H9 (cell line): ENCODE results near the gene SEMA7A. TPM values are rescaled to one million over a fixed set of nuclear protein-coding genes. Genes with fewer than 3 reads are reported as not detected.
A peak's percentile ranks its signal among the peaks of the same experiment; 100 is the strongest.

Experiments
- DNase-seq: peaks from one replicate; pipeline ENCODE4 v3.0.0-alpha.2; 2017
- H2AFZ ChIP-seq: one replicate; pipeline ENCODE4 v1.6.1; 2013; ENCODE audit warnings: mild to moderate bottlenecking, low read length, control low read depth, moderate library complexity
- H2AK5ac ChIP-seq: 2 replicates; pipeline ENCODE4 v1.6.1; 2013; ENCODE audit warnings: low read length, control low read depth, mixed read lengths; ENCODE audit not compliant: insufficient read length
- H2BK120ac ChIP-seq: one replicate; pipeline ENCODE4 v1.6.1; 2013; ENCODE audit warnings: low read depth, mild to moderate bottlenecking, low read length, control low read depth, inconsistent platforms; ENCODE audit not compliant: poor library complexity, severe bottlenecking
- H2BK12ac ChIP-seq: 2 replicates; pipeline ENCODE4 v1.6.1; 2013; ENCODE audit warnings: low read length, control low read depth, mixed read lengths, low read depth; ENCODE audit not compliant: insufficient read length
- H2BK15ac ChIP-seq: 2 replicates; pipeline ENCODE4 v1.6.1; 2013; ENCODE audit warnings: low read depth, low read length, control low read depth
- H2BK20ac ChIP-seq: one replicate; pipeline ENCODE4 v1.6.1; 2013; ENCODE audit warnings: low read depth, mild to moderate bottlenecking, low read length, control low read depth, inconsistent platforms; ENCODE audit not compliant: poor library complexity, severe bottlenecking
- H2BK5ac ChIP-seq: 2 replicates; pipeline ENCODE4 v1.6.1; 2013; ENCODE audit warnings: low read length, control low read depth, mixed read lengths; ENCODE audit not compliant: insufficient read length
- H3K14ac ChIP-seq: 2 replicates; pipeline ENCODE4 v1.6.1; 2013; ENCODE audit warnings: low read length, control low read depth; ENCODE audit not compliant: insufficient read depth
- H3K18ac ChIP-seq: 2 replicates; pipeline ENCODE4 v1.6.1; 2013; ENCODE audit warnings: low read depth, mild to moderate bottlenecking, mixed read lengths, low read length, control low read depth; ENCODE audit not compliant: insufficient read length
- H3K23ac ChIP-seq: 2 replicates; pipeline ENCODE4 v1.6.1; 2013; ENCODE audit warnings: low read length, control low read depth, mixed read lengths, low read depth; ENCODE audit not compliant: insufficient read length
- H3K23me2 ChIP-seq: 2 replicates; pipeline ENCODE4 v1.6.1; 2013; ENCODE audit warnings: low read depth, mild to moderate bottlenecking, mixed read lengths, low read length, control low read depth; ENCODE audit not compliant: insufficient read length, poor library complexity, severe bottlenecking
- H3K27ac ChIP-seq: 2 replicates; pipeline ENCODE4 v1.5.1; 2013; ENCODE audit warnings: low read length, control low read depth, mixed read lengths, low read depth; ENCODE audit not compliant: insufficient read length
- H3K27me3 ChIP-seq: 2 replicates; pipeline ENCODE4 v1.6.1; 2013; ENCODE audit warnings: low read length, control low read depth, inconsistent platforms; ENCODE audit not compliant: insufficient read depth
- H3K4ac ChIP-seq: 2 replicates; pipeline ENCODE4 v1.6.1; 2013; ENCODE audit warnings: low read depth, mild to moderate bottlenecking, control low read depth, inconsistent platforms, low read length, moderate library complexity
- H3K4me1 ChIP-seq: 2 replicates; pipeline ENCODE4 v1.6.1; 2013; ENCODE audit warnings: low read length, control low read depth, inconsistent platforms; ENCODE audit not compliant: insufficient read depth
- H3K4me2 ChIP-seq: 2 replicates; pipeline ENCODE4 v1.6.1; 2013; ENCODE audit warnings: low read length, control low read depth, mixed read lengths; ENCODE audit not compliant: insufficient read length, insufficient read depth
- H3K56ac ChIP-seq: 2 replicates; pipeline ENCODE4 v1.6.1; 2013; ENCODE audit warnings: low read depth, mild to moderate bottlenecking, mixed read lengths, low read length, control low read depth; ENCODE audit not compliant: insufficient read length
- H3K79me1 ChIP-seq: 2 replicates; pipeline ENCODE4 v1.6.1; 2013; ENCODE audit warnings: low read depth, mild to moderate bottlenecking, moderate library complexity, low read length, control low read depth, inconsistent platforms; ENCODE audit not compliant: insufficient read depth, poor library complexity, severe bottlenecking
- H3K79me2 ChIP-seq: 2 replicates; pipeline ENCODE4 v1.6.1; 2013; ENCODE audit warnings: low read length, control low read depth, inconsistent platforms; ENCODE audit not compliant: insufficient read depth
- H3K9ac ChIP-seq: 2 replicates; pipeline ENCODE4 v1.6.1; 2013; ENCODE audit warnings: low read length, control low read depth, mixed read lengths; ENCODE audit not compliant: insufficient read length; ENCODE audit errors: extremely low read depth
- H3K9me3 ChIP-seq: one replicate; pipeline ENCODE4 v1.6.1; 2013; ENCODE audit warnings: low read depth, low read length, inconsistent platforms; ENCODE audit not compliant: control insufficient read depth
- H3T11ph ChIP-seq: one replicate; pipeline ENCODE4 v1.6.1; 2013; ENCODE audit warnings: mild to moderate bottlenecking, low read length, control low read depth, inconsistent platforms
- H4K20me1 ChIP-seq: one replicate; pipeline ENCODE4 v1.6.1; 2013; ENCODE audit not compliant: control insufficient read depth, insufficient read length, insufficient read depth
- H4K5ac ChIP-seq: 2 replicates; pipeline ENCODE4 v1.6.1; 2013; ENCODE audit warnings: low read depth, mild to moderate bottlenecking, mixed read lengths, low read length, control low read depth; ENCODE audit not compliant: insufficient read length
- H4K8ac ChIP-seq: replicated peaks from 2 replicates; pipeline ENCODE4 v1.6.1; 2013; ENCODE audit warnings: low read length, control low read depth, mixed read lengths, low read depth; ENCODE audit not compliant: insufficient read length
- H4K91ac ChIP-seq: 2 replicates; pipeline ENCODE4 v1.6.1; 2013; ENCODE audit warnings: low read depth, mild to moderate bottlenecking, moderate library complexity, mixed read lengths, low read length, control low read depth; ENCODE audit not compliant: insufficient read length
- H3K27ac Mint-ChIP-seq, 3 experiments: 2 replicates in 2 of 3; 3 replicates in 1 of 3; pipeline ENCODE4 v1.8.0; 2020 to 2021; ENCODE audit warnings: mixed read lengths in 3 of 3, mild to moderate bottlenecking in 1 of 3, moderate library complexity in 1 of 3
- H3K27me3 Mint-ChIP-seq: 2 replicates; pipeline ENCODE4 v1.8.0; 2021; ENCODE audit warnings: low read depth, mild to moderate bottlenecking, moderate library complexity, mixed read lengths
- H3K36me3 Mint-ChIP-seq, 3 experiments: 2 replicates in 2 of 3; 3 replicates in 1 of 3; pipeline ENCODE4 v1.8.0; 2020 to 2021; ENCODE audit warnings: low read depth in 3 of 3, mixed read lengths in 3 of 3; ENCODE audit not compliant: insufficient read depth in 1 of 3
- H3K4me1 Mint-ChIP-seq, 2 experiments: 2 replicates each; pipeline ENCODE4 v1.8.0; 2020; ENCODE audit warnings: mixed read lengths in 2 of 2
- H3K4me3 Mint-ChIP-seq, 2 experiments: 2 replicates in 1 of 2; 3 replicates in 1 of 2; pipeline ENCODE4 v1.8.0; 2020 to 2021; ENCODE audit warnings: mild to moderate bottlenecking in 2 of 2, mixed read lengths in 2 of 2, moderate library complexity in 1 of 2
- H3K9me3 Mint-ChIP-seq, 2 experiments: 2 replicates in 1 of 2; 3 replicates in 1 of 2; pipeline ENCODE4 v1.8.0; 2020; ENCODE audit warnings: mild to moderate bottlenecking in 2 of 2, mixed read lengths in 2 of 2, moderate library complexity in 1 of 2
- CTCF ChIP-seq: fragments of 200-600 bp; sonication (generic); conservative IDR thresholded peaks from 3 replicates; pipeline ENCODE4 v1.8.0; 2021; ENCODE audit warnings: antibody characterized with exemption, mild to moderate bottlenecking
- WGBS: extraction: QIAGEN DNeasy Blood & Tissue Kit; methylation state at CpG from one replicate; pipeline ENCODE4 v1.1.7; 2013; ENCODE audit warnings: missing lambda C conversion rate, low lambda C conversion rate, mixed read lengths; ENCODE audit not compliant: insufficient read length; ENCODE audit errors: extremely low coverage; 5-methylcytosine and 5-hydroxymethylcytosine counted together
- total RNA-seq: library from RNA; stranded (reverse); gene quantifications from 2 replicates; pipeline ENCODE4 v1.2.1, GENCODE V29; 2021

SEMA7A gene
- total RNA-seq, 1 experiment from 2014 or later = 5.7 TPM

GRCh38 chr15:74421302-74422245 is 12.2 kb downstream of the SEMA7A start:
- Histone ChIP-seq H3K9ac (no peak overlapping the region), H4K20me1 (no peaks in the 10 kb centered on the region), H2BK15ac (no peak overlapping the region), H2BK120ac (no peak overlapping the region), H4K5ac (no peak overlapping the region), H3K4me1 (peaks cover 7% of the 10 kb centered on the region; the same call in 1 of the 2 replicates), H3K23me2 (no peaks in the 10 kb centered on the region), H3K79me1 (no peaks in the 10 kb centered on the region), H4K91ac (no peak overlapping the region), H2AFZ (no peak overlapping the region), H3K4me2 (no peak overlapping the region), H3K27ac (no peak overlapping the region), H3K18ac (no peak overlapping the region), H2BK20ac (no peak overlapping the region), H4K8ac (no peak overlapping the region), H2BK12ac (no peak overlapping the region), H3K27me3 (no peaks in the 10 kb centered on the region), H3K14ac (0 out of 2 replicates have a peak overlapping the region, but pooled peaks have one; percentile 60), H2BK5ac (no peak overlapping the region), H3K79me2 (0 out of 2 replicates have a peak, but pooled peaks cover 2% of the 10 kb centered on the region), H3K4ac (no peak overlapping the region), H2AK5ac (no peak overlapping the region), H3K23ac (no peak overlapping the region), H3K9me3 (no peaks in the 10 kb centered on the region), H3K56ac (no peak overlapping the region), H3T11ph (no peak overlapping the region)
- Mint-ChIP-seq H3K27me3 (peaks cover 2% of the 10 kb centered on the region; the same call in 1 of the 2 replicates), H3K9me3 (no peaks in the 10 kb centered on the region), H3K4me1 (peaks cover 29 to 42% of the 10 kb centered on the region in 2 experiments), H3K36me3 (no peaks in the 10 kb centered on the region; a peak in 3 of 7 replicates), H3K27ac (peak overlapping the region in 2 of 3 experiments; percentile 12 to 68; a peak in 3 of 7 replicates), H3K4me3 (no peak overlapping the region)
- TF ChIP-seq CTCF = no peak
- DNase-seq = no peak
- no CpG with 5 or more reads among the region's 20 CpGs for WGBS
